Measurements from ENCODE around the gene COL1A1.
A peak's percentile ranks its signal among the peaks of the same experiment; 100 is the strongest.

The COL1A1 gene

GRCh38 chr17:50199803-50200456 is 1.5 kb downstream of the COL1A1 start:
- peak; percentile 44 for DNase-seq

GRCh38 chr17:50199211-50199802 is 2.1 kb downstream of the COL1A1 start:
- no peak for DNase-seq

- peak; percentile 52 for DNase-seq
Observed at GRCh38 chr17:50198026-50198669, 3.3 kb downstream of the COL1A1 start.

- no peak for DNase-seq
Observed at GRCh38 chr17:50196826-50197225, 4.6 kb downstream of the COL1A1 start.

- no peak for DNase-seq
Observed at GRCh38 chr17:50196036-50196435, 5.4 kb downstream of the COL1A1 start.

GRCh38 chr17:50194934-50195865 is 6.2 kb downstream of the COL1A1 start:
- no peak for DNase-seq

GRCh38 chr17:50194140-50194933 is 7.1 kb downstream of the COL1A1 start:
- no peak for DNase-seq

GRCh38 chr17:50192618-50193291 is 8.7 kb downstream of the COL1A1 start:
- DNase-seq: no peak

- no peak for DNase-seq
Observed at GRCh38 chr17:50192144-50192617, 9.2 kb downstream of the COL1A1 start.

- no peak for DNase-seq
Observed at GRCh38 chr17:50191359-50192143, 9.9 kb downstream of the COL1A1 start.

GRCh38 chr17:50190603-50191358 is 10.7 kb downstream of the COL1A1 start:
- no peak for DNase-seq

GRCh38 chr17:50190293-50190602 is 11.2 kb downstream of the COL1A1 start:
- DNase-seq: no peak

- no peak for DNase-seq
Observed at GRCh38 chr17:50189550-50190292, 11.7 kb downstream of the COL1A1 start.

GRCh38 chr17:50188921-50189549 is 12.4 kb downstream of the COL1A1 start:
- DNase-seq: no peak

GRCh38 chr17:50188531-50188920 is 12.9 kb downstream of the COL1A1 start:
- DNase-seq: no peak

- no peak for DNase-seq
Observed at GRCh38 chr17:50187751-50188530, 13.5 kb downstream of the COL1A1 start.

- no peak for DNase-seq
Observed at GRCh38 chr17:50187394-50187725, 14.1 kb downstream of the COL1A1 start.

- no peak for DNase-seq
Observed at GRCh38 chr17:50186661-50187393, 14.6 kb downstream of the COL1A1 start.

Data from activated T-cell treated with anti-CD3 and anti-CD28 coated beads for 4 hours (primary cell).